ENCODE measurements around the gene ZNF346. TPM values are rescaled to one million over a fixed set of nuclear protein-coding genes. Genes with fewer than 3 reads are reported as not detected.

The ZNF346 gene
- total RNA-seq, 1 experiment from 2014 or later: 18.4 TPM

DNA sequence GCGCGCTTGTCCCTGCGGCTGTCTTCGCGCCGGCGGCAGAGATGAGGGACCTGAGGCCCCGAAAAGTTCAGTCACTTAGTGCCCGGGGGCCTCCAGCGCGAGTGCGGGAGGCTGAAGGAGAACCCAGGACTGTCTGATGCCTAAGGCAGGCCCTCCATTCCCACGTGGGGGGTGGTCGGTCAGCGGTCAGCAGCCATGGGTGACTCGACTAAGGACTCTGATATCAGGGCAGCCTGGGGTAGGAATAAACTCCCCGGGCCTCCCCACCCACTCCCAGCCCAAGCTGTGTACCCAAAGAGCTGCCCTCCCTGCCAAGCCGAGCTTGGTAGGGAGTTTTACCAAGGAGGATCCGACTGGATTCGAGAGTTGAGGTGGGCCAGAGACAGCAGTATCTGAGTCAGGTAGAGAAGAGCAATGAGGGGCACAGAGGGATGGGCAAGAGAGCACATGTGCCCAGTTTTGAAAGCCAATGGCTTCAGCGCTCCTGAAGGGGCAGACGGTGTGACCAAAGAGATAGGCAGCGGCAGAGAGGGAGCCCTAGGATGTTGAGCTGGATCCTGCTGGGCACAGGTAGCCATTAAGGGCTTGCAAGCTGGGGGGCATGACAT is 65.0 kb downstream of the ZNF346 start:
- ChIA-PET CTCF (interaction anchor here (0.9 to 7.6 kb wide), 18 partner anchors 9 to 427 kb away, joined by 3 to 124 read pairs (median 7); no protein-coding TSS in a partner anchor), POLR2A (interaction anchor here (0.6 to 1.3 kb wide), 4 partner anchors 11 to 82 kb away, joined by 3 read pairs; no protein-coding TSS in a partner anchor)
- Mint-ChIP-seq H3K4me1 (peaks cover 37% of the 10 kb centered on the region), H3K4me3 (peak overlapping the region; percentile 80), H3K27ac (peak overlapping the region; percentile 89; the same call in 1 of the 2 replicates), H3K27me3 (ENCODE audit: low read depth) (no peaks in the 10 kb centered on the region; the same call in 1 of the 2 replicates), H3K36me3 (peaks cover 12% of the 10 kb centered on the region), H3K9me3 (no peaks in the 10 kb centered on the region)
- TF ChIP-seq, protein P1, sequence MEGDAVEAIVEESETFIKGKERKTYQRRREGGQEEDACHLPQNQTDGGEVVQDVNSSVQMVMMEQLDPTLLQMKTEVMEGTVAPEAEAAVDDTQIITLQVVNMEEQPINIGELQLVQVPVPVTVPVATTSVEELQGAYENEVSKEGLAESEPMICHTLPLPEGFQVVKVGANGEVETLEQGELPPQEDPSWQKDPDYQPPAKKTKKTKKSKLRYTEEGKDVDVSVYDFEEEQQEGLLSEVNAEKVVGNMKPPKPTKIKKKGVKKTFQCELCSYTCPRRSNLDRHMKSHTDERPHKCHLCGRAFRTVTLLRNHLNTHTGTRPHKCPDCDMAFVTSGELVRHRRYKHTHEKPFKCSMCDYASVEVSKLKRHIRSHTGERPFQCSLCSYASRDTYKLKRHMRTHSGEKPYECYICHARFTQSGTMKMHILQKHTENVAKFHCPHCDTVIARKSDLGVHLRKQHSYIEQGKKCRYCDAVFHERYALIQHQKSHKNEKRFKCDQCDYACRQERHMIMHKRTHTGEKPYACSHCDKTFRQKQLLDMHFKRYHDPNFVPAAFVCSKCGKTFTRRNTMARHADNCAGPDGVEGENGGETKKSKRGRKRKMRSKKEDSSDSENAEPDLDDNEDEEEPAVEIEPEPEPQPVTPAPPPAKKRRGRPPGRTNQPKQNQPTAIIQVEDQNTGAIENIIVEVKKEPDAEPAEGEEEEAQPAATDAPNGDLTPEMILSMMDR (IDR thresholded peaks at IDR 0.05): no peak
- TF ChIP-seq FOXK1 (CRISPR knock-in tag; IDR thresholded peaks at IDR 0.05) (no peak), ZNF232 (CRISPR knock-in tag; IDR thresholded peaks at IDR 0.05) (no peak)
- TF ChIP-seq, protein P2, sequence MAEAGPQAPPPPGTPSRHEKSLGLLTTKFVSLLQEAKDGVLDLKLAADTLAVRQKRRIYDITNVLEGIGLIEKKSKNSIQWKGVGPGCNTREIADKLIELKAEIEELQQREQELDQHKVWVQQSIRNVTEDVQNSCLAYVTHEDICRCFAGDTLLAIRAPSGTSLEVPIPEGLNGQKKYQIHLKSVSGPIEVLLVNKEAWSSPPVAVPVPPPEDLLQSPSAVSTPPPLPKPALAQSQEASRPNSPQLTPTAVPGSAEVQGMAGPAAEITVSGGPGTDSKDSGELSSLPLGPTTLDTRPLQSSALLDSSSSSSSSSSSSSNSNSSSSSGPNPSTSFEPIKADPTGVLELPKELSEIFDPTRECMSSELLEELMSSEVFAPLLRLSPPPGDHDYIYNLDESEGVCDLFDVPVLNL (CRISPR knock-in tag; IDR thresholded peaks at IDR 0.05; ENCODE audit: borderline replicate concordance, low read depth): no peak
- ATAC-seq: no peak
- no peak for DNase-seq (ENCODE audit: low spot score)

DNA sequence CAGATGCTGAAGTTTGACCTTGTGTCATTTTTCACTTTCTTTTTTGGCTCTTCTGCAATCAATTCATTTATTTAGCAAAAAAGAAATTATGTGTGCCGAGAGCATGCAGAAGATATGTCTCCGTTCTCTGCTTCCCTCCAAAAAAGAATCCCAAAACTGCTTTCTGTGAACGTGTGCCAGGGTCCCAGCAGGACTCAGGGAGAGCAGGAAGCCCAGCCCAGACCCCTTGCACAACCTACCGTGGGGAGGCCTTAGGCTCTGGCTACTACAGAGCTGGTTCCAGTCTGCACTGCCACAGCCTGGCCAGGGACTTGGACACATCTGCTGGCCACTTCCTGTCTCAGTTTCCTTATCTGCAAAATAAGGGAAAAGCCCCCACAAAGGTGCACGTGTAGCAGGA is 66.6 kb downstream of the ZNF346 start:
- ATAC-seq: no peak
- 0 out of 2 replicates have a peak overlapping the region, but pooled peaks have one; percentile 7 for H3K27ac Mint-ChIP-seq

DNA sequence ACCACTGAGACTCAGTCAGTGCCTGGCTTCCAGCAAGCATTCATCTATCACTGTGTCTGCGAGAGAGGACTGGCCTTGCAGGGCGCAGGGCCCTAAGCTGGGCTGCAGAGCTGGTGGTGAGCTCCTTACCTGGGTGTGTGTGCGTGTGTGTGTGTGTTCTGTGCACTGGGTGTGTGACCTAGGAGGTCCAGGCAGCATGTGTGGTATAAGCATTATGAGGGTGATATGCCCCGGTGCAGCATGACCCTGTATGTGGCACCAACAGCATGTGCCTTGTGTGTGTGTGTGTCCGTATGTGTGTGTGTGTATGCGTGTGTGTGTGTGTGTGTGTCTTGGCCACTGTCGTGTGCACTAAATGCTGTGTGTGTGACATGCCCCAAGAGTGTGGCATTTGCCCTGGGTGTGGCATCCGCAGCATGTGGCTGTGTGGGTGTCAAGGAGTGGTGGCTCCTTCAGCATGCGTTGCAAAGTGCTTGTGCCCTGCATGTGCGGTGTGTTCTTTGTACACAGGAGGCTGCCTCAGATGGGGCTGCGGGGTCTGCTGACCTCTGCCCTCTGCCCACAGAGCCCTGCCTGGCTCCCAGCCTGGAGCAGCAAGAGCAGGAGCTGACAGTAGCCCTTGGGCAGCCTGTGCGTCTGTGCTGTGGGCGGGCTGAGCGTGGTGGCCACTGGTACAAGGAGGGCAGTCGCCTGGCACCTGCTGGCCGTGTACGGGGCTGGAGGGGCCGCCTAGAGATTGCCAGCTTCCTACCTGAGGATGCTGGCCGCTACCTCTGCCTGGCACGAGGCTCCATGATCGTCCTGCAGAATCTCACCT is 67.5 kb downstream of the ZNF346 start:
- ATAC-seq (no peak), DNase-seq (ENCODE audit: low spot score) (no peak)
- Mint-ChIP-seq H3K36me3 (peaks cover 19% of the 10 kb centered on the region), H3K4me1 (peaks cover 29% of the 10 kb centered on the region), H3K9me3 (no peaks in the 10 kb centered on the region), H3K4me3 (no peak overlapping the region), H3K27ac (no peak overlapping the region), H3K27me3 (ENCODE audit: low read depth) (no peaks in the 10 kb centered on the region)
- POLR2A ChIA-PET: no interaction called here
- TF ChIP-seq NR1H2 (CRISPR knock-in tag; IDR thresholded peaks at IDR 0.05): no peak
- no peak for TF ChIP-seq ZNF317 (CRISPR knock-in tag; IDR thresholded peaks at IDR 0.05; ENCODE audit: borderline replicate concordance, low read depth)
- TF ChIP-seq, protein P3, sequence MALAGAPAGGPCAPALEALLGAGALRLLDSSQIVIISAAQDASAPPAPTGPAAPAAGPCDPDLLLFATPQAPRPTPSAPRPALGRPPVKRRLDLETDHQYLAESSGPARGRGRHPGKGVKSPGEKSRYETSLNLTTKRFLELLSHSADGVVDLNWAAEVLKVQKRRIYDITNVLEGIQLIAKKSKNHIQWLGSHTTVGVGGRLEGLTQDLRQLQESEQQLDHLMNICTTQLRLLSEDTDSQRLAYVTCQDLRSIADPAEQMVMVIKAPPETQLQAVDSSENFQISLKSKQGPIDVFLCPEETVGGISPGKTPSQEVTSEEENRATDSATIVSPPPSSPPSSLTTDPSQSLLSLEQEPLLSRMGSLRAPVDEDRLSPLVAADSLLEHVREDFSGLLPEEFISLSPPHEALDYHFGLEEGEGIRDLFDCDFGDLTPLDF (CRISPR knock-in tag; IDR thresholded peaks at IDR 0.05): no peak
- TF ChIP-seq SOX15 (CRISPR knock-in tag; IDR thresholded peaks at IDR 0.05): no peak
- TF ChIP-seq, protein P4, sequence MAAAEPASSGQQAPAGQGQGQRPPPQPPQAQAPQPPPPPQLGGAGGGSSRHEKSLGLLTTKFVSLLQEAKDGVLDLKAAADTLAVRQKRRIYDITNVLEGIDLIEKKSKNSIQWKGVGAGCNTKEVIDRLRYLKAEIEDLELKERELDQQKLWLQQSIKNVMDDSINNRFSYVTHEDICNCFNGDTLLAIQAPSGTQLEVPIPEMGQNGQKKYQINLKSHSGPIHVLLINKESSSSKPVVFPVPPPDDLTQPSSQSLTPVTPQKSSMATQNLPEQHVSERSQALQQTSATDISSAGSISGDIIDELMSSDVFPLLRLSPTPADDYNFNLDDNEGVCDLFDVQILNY (CRISPR knock-in tag; IDR thresholded peaks at IDR 0.05): no peak
- CTCF ChIA-PET: interaction anchor here (0.6 to 6.5 kb wide), 7 partner anchors 9 to 429 kb away, joined by 3 to 59 read pairs (median 3); no protein-coding TSS in a partner anchor

More for the DNA sequence above, 66.6 kb downstream of the ZNF346 start:
- Mint-ChIP-seq H3K4me3 (peak overlapping the region; percentile 36), H3K27me3 (ENCODE audit: low read depth) (no peaks in the 10 kb centered on the region), H3K4me1 (peaks cover 32% of the 10 kb centered on the region), H3K36me3 (peaks cover 17% of the 10 kb centered on the region), H3K9me3 (no peaks in the 10 kb centered on the region)
- POLR2A ChIA-PET: no interaction called here
- no peak for DNase-seq (ENCODE audit: low spot score)
- TF ChIP-seq ZNF396 (CRISPR knock-in tag; IDR thresholded peaks at IDR 0.05; ENCODE audit: borderline replicate concordance) (no peak), SOX15 (CRISPR knock-in tag; IDR thresholded peaks at IDR 0.05) (no peak)
- CTCF ChIA-PET: interaction anchor here (0.7 to 6.5 kb wide), 5 partner anchors 10 to 428 kb away, joined by 3 to 59 read pairs (median 3); no protein-coding TSS in a partner anchor

DNA sequence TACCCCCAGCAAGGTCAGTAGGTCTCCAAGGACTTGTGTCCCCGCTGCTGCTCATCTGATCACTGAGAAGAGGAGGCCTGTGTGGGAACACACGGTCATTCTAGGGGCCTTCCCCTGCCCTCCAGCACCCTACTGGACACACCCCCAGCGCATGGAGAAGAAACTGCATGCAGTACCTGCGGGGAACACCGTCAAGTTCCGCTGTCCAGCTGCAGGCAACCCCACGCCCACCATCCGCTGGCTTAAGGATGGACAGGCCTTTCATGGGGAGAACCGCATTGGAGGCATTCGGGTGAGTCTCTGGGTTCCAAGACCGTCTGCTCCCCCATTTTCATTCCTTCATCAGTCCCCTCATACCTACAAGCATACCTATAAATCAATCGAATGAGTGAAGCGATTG is 68.3 kb downstream of the ZNF346 start:
- H3K36me3 Mint-ChIP-seq: peaks cover 25% of the 10 kb centered on the region
- ChIA-PET POLR2A (no interaction called here), CTCF (interaction anchor here (0.6 to 0.9 kb wide), 2 partner anchors 8 to 219 kb away, joined by 3 read pairs; no protein-coding TSS in a partner anchor)
- H3K27me3 Mint-ChIP-seq (ENCODE audit: low read depth): no peaks in the 10 kb centered on the region
- DNase-seq (ENCODE audit: low spot score) (no peak), ATAC-seq (no peak)
- H3K4me1 Mint-ChIP-seq: peaks cover 21% of the 10 kb centered on the region
- no peak overlapping the region for H3K4me3 Mint-ChIP-seq
- H3K9me3 Mint-ChIP-seq: no peaks in the 10 kb centered on the region
- H3K27ac Mint-ChIP-seq: no peak overlapping the region
- TF ChIP-seq, protein P5, sequence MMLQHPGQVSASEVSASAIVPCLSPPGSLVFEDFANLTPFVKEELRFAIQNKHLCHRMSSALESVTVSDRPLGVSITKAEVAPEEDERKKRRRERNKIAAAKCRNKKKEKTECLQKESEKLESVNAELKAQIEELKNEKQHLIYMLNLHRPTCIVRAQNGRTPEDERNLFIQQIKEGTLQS (CRISPR knock-in tag; conservative IDR thresholded peaks at IDR 0.05): no peak
- TF ChIP-seq, protein P2 (CRISPR knock-in tag; IDR thresholded peaks at IDR 0.05; ENCODE audit: borderline replicate concordance, low read depth): no peak
- TF ChIP-seq, protein P6, sequence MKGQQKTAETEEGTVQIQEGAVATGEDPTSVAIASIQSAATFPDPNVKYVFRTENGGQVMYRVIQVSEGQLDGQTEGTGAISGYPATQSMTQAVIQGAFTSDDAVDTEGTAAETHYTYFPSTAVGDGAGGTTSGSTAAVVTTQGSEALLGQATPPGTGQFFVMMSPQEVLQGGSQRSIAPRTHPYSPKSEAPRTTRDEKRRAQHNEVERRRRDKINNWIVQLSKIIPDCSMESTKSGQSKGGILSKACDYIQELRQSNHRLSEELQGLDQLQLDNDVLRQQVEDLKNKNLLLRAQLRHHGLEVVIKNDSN (CRISPR knock-in tag; IDR thresholded peaks at IDR 0.05): no peak
- TF ChIP-seq, protein P7, sequence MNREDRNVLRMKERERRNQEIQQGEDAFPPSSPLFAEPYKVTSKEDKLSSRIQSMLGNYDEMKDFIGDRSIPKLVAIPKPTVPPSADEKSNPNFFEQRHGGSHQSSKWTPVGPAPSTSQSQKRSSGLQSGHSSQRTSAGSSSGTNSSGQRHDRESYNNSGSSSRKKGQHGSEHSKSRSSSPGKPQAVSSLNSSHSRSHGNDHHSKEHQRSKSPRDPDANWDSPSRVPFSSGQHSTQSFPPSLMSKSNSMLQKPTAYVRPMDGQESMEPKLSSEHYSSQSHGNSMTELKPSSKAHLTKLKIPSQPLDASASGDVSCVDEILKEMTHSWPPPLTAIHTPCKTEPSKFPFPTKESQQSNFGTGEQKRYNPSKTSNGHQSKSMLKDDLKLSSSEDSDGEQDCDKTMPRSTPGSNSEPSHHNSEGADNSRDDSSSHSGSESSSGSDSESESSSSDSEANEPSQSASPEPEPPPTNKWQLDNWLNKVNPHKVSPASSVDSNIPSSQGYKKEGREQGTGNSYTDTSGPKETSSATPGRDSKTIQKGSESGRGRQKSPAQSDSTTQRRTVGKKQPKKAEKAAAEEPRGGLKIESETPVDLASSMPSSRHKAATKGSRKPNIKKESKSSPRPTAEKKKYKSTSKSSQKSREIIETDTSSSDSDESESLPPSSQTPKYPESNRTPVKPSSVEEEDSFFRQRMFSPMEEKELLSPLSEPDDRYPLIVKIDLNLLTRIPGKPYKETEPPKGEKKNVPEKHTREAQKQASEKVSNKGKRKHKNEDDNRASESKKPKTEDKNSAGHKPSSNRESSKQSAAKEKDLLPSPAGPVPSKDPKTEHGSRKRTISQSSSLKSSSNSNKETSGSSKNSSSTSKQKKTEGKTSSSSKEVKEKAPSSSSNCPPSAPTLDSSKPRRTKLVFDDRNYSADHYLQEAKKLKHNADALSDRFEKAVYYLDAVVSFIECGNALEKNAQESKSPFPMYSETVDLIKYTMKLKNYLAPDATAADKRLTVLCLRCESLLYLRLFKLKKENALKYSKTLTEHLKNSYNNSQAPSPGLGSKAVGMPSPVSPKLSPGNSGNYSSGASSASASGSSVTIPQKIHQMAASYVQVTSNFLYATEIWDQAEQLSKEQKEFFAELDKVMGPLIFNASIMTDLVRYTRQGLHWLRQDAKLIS (CRISPR knock-in tag; IDR thresholded peaks at IDR 0.05; ENCODE audit: borderline replicate concordance): no peak

Data from WTC11 (cell line).